Activated CD4-positive, alpha-beta T cell treated with anti-CD3 and anti-CD28 coated beads, Interleukin-2, amount 50 U/mL, for 48 hours (primary cell): ENCODE data around the gene ORC3.
"Not testable (repeated sequence)": the region's sequence is repeated elsewhere in the genome, so short reads cannot be mapped to it uniquely, and the experiment has no call there.

Source experiments
- DNase-seq, 2 experiments: peaks; one replicate each; pipeline ENCODE4 v3.0.0-alpha.2; 2020

Gene ORC3

DNA sequence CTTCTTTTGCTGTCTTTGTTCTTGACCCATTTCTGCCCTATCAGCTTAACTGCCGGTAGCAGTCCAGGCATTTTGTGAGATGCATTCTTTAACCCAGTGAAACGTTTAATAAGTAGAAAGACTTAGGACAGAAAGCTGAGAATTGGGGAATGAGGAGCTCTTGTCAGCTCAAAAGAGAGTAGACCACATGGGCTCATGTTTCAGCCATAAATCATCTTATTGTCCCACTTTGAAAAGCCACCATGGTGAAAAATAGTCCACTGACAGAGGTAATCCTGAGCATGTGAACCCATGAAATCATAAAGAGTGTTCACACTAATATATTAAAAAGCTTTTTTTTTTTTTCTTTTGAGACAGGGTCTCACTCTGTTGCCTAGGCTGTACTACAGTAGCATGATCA is 16.3 kb downstream of the ORC3 start:
- no peak for DNase-seq

DNA sequence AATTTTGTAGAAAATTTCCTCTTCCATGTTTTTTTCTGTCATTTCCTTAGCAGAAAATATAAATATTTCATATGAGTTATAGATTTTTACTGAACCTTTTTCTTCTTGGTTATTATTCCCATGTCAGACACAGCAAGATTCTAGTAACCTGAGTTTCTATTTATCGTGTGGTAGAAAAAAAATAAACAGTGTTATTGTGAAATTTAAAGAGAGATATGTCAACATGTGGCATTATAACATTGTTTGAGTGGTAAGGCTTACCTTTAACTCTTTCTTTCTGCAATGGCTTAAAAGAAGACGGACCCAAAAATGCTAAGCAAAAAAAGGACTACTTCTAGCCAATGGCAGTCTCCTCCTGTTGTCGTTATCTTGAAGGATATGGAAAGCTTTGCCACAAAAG is 18.9 kb downstream of the ORC3 start:
- DNase-seq = no peak

DNA sequence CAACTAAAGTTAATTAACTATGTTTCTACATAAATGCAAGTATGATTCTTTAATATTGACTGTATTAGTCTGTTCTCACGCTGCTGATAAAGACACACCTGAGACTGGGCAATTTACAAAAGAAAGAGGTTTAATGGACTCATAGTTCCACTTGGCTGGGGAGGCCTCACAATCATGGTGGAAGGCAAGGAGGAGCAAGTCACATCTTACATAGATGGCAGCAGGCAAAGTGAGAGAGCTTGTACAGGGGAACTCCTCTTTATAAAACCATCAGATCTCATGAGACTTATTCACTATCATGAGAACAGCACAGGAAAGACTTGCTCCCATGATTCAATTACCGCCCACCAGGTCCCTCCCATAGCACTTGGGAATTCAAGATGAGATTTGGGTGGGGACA is 23.1 kb downstream of the ORC3 start:
- not testable (repeated sequence) for DNase-seq

DNA sequence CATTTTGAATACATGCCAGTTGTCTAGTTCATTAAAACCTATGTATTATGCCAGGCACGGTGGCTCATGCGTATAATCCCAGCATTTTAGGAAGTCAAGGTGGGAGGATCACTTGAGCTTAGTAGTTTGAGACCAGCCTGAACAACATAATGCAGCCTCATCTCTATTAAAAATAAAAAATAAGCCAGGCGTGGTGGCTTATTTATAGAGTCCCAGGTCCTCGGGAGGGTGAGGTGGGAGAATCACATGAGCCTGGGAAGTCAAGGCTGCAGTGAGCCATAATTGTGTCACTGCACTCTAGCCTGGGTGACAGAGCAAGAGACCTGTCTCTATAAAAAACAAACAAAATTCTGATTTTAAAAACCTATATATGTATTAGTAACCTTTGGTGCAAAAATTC is 27.5 kb downstream of the ORC3 start:
- DNase-seq = no peak

DNA sequence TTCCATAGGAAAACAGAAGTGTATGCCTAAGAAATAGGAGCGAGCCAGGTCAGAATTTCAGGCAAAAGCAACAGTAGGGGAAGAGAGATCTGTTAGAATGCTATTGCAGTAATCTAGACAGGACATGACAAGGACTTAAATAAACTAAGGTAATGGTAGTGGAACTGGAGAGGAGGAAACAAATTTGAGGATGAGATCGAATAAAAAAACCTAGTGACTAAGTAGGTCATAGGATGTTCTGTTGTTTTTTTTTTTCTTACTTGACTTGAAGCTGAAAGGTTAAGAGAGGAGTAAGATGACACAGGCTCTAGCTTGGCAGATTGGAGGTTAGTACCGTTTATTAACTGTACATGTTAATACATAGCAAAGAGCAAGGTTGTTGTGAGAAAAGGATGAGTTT is 28.6 kb downstream of the ORC3 start:
- no peak for DNase-seq

DNA sequence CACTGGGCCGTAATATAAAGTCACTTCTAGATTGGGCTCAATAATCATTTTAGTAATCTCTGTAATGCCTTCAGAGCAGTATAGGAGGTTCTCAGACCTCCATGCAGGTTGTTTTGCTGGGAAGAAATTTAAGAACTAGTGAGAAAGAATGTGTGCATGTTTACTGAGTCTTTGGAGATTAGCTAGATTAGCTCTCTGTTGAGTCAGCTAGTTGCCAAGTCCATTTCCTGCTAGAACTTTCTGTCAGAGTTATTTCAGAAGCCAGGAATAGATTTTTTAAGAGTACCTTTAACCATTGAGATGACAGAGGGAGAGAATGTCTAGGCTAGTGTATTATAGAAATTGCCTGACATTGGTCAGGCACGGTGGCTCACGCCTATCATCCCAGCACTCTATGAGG is 33.3 kb downstream of the ORC3 start:
- DNase-seq = no peak

DNA sequence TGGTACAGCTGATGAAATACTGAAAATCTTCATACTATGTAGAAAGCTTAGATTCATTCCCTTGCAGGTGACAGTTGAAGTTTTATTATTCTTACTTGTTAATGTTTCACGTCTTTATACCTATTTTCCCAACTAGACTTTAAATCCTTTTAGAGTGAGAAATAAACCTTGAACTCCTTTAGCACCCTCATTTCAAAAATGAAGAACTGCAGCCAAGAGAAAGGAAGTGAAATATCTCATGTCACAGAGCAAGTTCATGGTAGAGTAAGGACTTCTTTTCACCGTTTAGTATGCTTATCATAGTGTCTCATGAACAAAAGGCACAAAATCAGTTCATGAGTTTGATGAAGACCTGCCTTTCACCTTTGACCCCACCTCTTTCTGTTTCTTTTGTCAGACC is 38.5 kb downstream of the ORC3 start:
- DNase-seq = no peak

DNA sequence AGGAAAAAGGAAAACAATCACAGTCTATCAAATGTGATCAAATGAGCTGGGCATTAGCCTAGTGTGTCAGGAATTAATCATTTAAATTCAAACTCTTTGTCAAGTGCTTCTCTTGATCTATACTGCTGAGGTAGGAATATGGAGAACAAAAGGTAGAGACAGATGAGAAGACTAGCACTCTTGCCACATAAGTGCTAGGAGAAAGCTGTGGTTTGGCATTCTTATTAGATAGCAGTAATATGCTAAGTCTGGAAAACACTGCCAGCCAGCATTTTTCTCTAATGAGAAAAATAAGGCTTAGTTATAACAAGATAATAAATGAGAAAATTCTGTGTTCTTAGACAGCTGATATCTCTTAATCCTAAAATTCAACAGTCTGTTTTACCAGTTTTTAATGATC is 38.9 kb downstream of the ORC3 start:
- DNase-seq = no peak

DNA sequence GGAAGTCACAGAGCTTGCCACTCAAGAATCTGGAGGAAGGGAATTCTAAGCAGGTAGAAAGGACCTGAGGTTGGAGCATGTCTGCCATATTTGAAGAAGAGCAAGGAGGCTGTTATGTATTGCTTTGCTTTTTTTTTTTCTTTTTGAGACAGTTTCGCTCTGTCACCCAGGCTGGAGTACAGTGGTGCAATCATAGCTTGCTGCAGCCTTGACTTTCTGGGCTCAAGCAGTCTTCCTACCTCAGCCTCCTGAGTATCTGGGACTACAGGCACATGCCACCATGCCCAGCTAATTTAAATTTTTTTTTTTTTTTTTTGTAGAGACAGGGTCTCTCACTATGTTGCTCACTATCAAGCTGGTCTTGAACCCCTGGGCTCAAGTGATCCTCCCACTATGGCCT is 40.8 kb downstream of the ORC3 start:
- no peak for DNase-seq

DNA sequence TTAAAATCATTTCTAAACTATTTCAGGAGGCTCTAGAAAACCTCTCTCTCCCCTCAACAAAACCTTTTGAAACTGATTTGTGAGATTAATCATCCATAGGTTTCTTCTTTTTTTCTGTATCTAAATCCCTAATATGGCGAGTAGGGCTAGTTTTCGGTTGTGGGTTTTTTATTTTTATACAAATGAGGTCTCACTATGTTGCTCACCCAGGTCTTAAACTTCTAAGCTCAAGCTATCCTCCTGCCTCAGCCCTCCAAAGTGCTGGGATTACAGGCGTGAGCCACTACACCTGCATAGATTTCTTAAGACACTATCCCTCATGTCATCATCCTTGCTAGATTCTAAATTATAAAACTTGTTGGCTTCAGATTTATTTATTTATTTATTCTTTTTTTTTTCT is 43.9 kb downstream of the ORC3 start:
- no peak for DNase-seq

DNA sequence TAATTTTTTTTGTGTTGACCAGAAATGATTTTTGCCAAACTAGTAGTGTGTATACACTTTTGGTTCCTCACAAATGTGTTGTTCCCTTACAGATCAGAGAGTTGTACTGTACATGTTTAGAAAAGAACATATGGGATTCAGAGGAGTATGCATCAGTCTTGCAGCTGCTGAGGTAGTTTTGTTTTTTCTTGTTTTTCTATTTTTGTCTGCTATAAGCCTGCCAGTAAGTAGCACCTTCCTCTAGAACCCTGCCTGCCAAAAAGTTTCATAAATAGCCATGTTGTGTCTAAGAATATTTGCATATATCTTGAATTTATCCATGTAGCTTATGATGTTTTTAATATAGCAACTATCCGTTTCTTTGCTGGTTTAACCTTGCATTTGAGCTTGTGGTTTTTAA is 46.4 kb downstream of the ORC3 start:
- no peak for DNase-seq

DNA sequence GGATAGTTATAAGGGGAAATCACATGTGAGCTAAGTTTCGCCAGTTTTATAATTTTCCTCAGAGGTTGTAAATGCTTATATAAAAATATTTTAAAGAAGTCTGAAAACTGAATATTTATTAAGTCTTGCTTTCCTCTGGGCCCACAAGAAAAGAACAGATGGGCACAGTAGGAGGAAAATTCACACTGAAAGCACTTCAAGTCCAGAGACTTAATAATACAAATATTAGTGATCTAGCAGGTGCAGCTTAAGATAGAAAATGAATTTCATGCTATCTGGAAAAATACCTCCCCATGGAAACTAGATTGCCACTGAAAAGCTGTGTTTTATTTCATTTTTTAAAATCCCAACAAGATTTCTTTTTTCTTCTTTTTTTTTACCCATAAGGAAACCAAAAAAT is 47.2 kb downstream of the ORC3 start:
- DNase-seq = no peak

DNA sequence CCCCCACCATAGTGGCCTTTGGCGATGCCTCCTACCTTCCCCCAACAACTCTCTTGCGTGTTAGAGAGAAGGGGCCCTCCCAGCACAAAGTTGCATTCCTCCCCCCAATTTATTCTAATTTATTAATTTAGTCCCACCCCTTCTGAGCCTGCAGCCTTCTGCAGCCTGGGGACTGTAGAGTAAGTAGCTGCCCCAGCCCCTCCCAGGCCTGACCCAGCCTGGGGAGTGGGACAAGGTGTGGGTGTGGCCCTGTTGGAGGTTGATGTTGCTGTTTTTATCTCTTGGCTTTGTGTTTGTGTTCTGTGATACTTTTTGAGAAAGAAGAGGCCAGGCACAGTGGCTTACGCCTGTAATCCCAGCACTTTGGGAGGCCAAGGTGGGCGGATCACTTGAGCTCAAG is 49.4 kb downstream of the ORC3 start:
- DNase-seq = no peak

DNA sequence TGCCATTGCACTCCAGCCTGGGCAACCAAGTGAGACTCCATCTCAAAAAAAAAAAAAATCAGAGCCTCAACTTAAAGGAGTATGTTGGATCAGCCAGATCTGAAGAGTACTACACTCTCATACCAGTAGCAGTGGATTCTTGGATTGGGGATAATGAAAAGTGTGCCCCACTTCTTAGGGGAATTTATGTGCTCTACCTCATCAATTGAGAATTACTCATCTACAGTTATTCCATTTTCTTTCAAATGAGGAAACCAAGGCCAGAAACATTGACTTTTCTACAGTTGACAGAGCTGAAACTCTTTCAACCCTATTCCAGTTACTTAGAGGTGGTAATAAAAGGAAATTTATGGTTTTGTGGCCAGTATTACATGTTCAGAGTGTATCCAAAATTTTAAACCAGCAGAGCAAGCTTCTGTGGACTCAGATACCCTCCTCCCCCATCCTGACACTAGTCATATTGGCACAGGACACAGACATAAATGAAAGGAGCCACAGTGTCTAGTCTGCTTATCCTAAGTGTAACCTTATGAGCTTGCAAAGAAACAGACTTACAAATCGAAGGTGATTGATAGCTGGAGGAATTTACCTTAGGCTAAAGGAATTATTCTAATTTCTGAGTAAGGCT is 51.2 kb downstream of the ORC3 start:
- DNase-seq = no peak

DNA sequence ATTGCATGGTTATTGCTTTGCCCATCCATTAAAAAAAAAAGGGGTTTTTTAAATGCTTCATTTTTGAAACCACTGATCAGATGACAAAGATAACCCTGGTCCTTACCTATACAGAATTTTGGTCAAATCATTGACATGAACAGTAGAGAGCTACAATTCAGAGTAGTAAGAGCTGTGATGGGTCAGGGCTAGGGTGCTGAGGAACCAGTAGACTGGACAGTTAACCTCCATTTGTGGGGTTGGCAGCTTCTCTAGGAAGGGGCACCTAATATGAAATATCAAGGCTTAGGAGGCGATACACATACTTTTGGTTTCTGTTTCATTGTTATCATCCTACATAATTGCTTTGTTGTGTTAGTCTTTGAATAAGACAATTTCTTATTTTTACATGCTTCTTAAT is 55.1 kb downstream of the ORC3 start:
- DNase-seq = no peak

DNA sequence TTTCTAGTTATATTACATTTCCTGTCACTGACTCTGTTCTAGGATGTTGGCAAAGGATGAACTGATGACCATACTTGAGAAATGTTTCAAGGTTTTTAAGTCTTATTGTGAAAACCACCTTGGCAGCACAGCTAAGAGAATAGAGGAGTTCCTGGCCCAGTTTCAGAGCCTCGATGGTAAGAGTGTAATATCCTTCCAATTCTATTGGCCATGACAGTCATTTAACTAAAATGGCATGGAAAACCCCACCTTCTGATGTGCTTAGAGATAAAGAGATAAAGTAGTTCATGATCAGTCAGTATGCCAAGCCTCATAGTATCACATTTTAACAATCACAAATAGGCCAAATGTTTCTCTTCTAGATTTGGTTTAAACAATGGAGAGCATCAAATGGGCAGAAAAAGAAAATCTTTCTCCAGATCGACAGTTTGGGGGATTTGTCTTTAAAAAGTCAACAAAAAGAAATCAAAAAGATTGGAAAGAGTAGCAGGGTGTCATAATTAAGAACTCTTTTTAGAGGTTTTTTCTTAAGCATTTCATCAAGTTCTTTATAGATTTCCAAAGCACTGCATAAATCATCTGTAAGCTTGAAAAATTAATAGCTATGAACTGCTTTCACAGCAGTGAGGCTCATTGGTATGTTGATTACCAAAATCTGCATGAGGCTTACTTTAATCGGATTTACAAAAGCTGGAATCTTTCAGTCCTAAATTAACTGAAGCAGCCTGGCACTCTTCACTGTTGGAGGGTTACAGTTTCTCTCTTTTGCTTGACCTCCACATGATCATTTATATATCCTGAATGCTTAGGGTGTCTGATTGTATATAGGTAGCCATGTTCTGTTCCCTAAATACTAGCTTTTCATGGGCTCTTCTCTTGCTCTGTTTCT is 63.4 kb downstream of the ORC3 start:
- DNase-seq = no peak

DNA sequence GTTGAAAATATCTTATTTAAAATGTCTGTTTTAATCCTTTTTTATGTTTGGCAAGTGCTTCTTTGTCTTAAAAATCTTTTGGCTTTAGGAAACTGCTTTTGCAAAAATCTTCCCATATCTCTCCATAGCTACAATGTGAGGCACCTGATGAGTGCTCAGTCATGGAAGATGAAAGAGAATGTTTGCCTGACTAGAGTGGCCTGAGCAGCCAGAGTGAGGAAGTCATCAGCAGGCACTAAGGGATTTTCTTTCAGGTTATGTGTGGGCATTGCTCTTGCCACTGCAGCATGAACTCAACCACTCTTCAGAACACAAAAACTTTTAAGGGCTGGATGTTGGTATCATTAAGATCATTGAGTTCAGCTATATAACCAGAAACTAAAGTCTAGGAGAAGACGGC is 64.2 kb downstream of the ORC3 start:
- DNase-seq = no peak

DNA sequence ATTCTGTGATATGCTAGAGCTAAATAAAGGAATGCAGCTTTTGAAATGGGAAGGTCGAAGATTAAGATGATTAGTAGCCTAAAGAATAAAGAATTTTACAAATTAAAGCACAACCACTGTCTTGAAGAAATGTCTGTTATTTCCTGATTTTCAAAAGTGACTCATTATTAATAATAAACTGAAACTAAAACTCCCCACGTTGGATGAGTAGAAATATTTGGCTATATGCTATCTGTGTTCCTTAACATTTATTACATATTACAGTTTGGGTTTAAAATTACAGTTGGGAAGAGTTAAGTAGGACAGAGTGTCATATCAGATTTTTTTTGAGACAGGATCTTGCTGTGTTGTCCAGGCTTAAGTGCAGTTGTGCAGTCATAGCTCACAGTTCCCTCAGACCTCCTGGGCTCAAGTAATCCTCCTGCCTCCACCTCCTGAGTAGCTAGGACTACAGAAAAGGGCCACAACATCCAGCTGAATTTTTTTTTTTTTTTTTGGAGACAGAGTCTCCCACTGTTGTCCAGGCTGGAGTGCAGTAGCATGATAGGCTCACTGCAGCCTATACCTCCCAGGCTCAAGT is 65.0 kb downstream of the ORC3 start:
- no peak for DNase-seq

DNA sequence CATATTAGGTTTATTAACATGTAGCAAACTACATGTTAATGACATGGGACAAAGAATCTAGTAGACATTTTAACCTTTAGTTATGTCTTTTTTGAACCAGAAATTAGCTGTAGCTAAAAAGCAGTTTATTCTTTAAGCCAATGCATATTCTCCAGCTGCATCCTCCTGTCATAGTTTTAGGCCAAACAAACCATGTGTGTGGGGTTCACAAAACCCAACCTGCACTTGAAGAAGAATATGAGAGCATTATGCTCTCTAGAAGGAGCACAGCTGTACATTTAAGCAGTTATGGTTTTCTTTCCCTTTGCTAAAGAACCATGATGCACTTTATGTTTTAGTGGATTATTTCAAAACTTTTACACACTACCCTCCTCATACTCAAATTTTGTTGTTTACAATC is 65.9 kb downstream of the ORC3 start:
- DNase-seq = no peak

DNA sequence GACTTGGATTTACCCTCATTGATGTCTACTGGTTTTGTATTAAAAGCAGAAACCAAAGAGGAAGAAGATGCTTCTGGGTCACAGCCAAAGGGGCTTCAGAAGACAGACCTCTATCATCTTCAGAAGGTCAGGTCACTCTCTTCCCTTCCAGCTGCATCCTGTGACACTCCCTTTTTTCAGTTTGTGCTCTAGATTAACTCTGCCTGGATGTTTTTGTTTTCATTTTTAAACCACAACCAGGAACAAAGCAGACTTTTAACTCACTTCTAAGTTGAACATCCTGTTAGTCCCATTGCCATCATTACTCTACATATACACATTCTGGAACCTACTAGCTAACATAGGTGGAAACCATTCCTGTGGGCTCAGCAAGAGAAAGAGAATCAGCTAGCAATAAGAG is 66.9 kb downstream of the ORC3 start:
- DNase-seq = no peak

DNA sequence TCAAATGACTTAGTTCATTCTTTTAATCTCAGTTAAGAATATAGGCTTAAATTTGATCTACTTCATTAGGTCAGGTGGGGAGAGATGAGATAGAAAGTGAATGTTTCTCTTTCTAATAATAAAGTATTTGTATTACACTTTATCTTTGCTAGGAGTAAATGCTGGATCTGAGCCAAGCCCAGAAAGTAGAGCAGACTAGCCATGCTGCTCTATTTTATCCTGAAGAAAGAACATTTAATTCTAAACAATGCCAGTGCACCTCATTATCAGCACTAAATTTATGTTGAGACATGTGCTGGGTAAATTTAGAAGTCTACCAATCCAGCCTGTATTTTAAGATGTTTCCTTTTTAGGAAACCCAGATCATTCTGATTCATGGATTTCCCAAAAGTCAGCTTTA is 68.6 kb downstream of the ORC3 start:
- no peak for DNase-seq

DNA sequence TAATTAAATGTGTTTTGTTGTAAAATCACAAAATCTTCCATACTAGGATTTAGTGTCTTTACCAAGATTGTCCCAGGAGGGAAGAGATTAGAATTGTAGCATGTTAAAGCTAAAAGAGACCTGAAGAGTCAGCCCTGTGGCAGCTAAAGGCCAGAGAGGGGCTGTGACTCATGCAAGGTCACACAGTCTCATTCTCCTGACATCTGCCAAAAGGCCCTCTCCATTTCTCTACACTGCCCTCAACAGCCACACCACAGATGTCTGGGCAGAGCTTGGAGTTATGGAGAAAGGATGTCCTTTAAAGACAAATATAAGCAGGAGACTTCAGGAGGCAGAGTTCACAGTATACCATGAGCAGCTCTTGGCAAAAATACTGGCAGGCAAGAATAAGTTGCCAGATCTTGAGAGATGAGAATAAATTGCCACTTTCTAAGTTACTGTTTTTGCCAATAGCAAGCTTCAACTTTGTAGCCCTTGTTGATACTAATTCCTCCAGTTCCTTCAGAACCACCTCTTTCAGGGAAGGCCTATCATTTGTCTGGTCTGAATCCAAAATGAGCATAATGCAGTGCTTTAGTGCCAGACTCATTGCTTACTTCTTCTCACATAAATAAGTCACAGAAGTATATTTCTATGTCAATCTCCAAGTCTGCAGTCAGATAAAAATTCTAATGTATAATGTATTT is 70.4 kb downstream of the ORC3 start:
- no peak for DNase-seq

DNA sequence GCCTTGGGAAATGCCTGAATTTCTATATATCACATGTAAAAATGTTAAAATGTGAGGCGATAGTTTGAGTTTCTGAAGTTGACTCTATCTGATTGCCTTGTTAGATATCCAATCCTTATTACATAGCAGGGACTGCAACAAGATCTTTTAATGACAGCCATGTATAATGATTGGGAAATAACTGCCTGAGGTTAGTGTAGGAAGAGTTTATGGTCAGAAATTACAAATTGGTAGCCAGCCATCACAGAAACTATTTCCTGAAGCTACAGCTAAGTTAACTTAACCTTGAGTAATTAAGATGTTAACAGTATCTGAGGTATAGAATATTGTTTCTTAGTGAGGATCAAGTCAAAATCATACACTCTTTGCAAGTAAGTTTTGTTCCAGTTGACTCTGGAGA is 71.1 kb downstream of the ORC3 start:
- no peak for DNase-seq

DNA sequence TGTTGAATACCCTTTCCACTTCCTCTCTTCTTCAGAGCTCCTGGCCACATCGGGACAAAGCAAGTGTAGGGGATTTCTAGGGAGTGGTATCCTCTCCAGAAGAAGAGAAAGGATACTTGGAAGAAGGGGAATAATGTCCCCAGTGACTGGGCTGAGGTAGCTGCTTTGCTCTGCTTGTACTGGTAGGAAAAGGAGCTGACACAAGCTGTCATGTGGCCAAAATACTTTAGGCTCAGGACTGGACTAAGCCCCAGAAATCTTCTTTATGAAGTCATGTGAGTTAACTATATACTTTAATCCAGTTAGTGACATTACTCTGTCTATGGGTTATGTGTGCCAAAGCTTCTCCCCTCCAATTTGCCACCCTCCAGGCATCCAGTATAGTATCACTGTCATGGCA is 71.6 kb downstream of the ORC3 start:
- no peak for DNase-seq
